DMS 273 treated with DMSO at 0.1 percent for 48 hours (cell line): ENCODE measurements around the gene TSG101.

Experiments
- DNase-seq: peaks from one replicate; lab custom pipeline; 2025; lab: John Stamatoyannopoulos, UW

Gene TSG101

GRCh38 chr11:18493310-18493709 lies 33.4 kb downstream of the TSG101 start:
- DNase-seq, result no peak

- DNase-seq, result no peak
Observed at GRCh38 chr11:18492888-18493287, 33.9 kb downstream of the TSG101 start.

DNA sequence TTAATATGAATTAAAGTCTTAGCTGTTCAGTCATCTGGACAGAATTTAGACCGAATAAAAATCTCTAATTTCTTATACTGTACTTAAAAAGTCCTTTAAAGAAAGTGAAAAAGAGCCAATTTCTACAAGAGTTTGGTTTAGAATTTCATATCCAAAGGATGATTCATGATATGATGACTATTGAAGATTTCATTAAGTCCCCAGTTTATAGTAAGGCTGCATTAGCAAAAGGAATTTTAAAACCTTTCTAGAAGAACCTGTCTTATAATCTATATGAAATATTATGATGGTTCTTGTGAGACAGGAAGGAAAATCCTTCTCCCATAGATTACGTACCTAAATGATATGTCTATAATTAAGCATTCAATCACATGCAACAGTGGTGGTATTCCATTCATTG lies 34.8 kb downstream of the TSG101 start:
- DNase-seq, result no peak

DNA sequence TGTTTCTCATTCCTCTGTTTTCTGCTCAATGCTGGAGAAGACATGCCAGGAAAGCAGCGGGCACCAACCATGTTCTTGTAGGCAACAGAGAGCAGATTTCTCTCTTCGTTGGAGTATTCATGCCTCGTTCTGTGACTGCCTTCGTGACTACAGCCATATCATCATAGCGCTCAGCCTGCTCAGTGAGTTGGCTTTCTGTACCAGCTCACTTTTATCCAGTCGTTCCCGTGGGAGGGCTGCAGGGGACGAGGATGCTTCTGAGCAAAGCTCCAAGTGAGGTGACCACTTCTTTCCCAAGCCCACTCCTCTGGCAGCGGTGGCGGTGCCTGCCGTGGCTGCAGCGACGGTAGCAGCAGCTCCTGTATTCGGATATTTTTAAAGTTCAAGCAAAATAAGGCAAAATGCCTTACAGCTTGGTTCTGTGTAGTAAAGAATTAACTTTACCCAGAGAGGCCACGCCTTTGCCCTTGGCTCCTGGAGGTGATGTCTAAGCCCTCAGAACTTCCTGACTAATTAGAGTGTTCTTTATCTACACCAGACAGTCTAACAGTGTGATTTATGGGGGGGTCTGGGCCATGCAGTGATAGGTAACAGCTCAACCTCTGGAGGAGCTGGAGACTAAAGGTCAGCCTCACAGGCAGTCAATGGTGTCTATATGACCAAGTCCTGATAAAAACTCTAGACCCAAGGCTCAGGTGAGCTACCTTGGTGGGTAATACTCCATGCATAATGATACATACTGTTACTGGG lies 35.8 kb downstream of the TSG101 start:
- DNase-seq, result no peak

DNA sequence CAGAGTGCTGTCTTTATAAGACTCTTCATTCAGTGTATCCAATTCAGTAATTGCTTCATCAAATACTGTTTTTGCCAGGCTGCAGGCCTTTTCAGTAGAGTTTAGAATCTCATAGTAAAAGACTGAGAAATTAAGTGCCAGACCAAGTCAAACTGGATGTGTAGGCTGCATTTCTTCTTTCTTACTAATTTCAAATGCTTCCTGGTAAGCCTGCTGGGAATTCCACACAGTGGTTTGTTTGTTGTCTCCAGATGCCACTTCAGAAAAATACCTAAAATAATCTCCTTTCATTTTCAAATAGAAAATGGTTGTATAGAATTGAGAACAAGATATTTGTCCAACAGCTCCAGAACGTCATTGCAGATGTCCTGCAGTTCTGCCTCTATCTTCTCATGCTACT lies 36.4 kb downstream of the TSG101 start:
- no peak for DNase-seq

GRCh38 chr11:18485913-18486528 lies 40.7 kb downstream of the TSG101 start:
- no peak for DNase-seq

DNA sequence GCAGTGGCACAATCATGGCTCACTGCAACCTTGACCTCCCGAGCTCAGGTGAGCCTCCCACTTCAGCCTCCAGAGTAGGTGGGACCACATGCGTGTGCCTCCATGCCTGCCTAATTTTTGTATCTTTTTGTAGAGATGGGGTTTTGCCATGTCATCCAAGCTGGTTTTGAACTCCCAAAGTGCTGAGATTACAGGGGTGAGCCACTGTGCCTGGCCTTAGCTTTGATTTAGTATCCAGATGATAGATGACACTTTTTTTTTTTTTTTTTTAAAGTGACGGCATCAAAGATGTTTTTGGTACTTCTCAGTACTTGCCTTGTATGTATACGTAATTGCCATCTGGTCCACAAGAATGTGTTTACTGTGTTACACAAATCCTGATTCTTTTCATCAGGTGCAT lies 47.7 kb downstream of the TSG101 start:
- no peak for DNase-seq

DNA sequence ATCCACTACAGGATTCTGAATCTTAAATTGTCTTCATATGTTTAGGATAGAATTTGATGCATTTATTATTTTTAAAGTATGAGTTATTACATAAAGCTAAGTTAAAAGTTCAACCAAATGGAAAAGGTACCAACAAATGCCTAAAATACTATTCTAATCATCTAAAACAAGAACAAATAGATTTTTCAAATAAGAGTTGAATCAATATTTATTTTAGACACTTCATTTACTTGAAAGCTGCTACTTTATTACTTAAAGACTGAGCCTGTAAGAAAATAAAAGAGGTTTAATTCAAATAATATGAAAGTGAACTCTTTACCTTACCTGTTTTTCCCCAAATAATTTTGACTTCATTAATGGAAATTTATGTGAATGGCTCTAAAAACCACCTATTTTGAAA lies 54.2 kb downstream of the TSG101 start:
- no peak for DNase-seq

- DNase-seq, result no peak
Observed at GRCh38 chr11:18471995-18472394, 54.7 kb downstream of the TSG101 start.

DNA sequence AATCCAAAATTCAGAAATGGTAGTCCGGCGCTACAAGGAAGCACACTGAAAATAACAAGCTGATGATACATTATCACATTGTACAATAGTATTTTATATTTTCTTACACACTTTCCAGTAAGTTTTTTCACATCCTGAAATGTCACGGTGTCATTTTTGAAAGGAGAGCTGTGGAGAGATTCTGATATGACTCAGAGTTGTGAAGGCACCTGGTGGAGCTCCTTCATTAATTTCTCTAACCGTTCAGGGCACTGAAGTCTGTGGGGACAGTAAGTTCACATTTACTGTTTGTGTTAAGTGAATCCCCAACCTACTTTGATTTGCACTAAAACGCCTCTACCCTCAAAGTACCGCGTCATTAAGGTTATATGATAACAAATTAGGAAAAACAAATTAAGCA lies 57.8 kb downstream of the TSG101 start:
- DNase-seq, result no peak

GRCh38 chr11:18468059-18468458 lies 58.7 kb downstream of the TSG101 start:
- no peak for DNase-seq

DNA sequence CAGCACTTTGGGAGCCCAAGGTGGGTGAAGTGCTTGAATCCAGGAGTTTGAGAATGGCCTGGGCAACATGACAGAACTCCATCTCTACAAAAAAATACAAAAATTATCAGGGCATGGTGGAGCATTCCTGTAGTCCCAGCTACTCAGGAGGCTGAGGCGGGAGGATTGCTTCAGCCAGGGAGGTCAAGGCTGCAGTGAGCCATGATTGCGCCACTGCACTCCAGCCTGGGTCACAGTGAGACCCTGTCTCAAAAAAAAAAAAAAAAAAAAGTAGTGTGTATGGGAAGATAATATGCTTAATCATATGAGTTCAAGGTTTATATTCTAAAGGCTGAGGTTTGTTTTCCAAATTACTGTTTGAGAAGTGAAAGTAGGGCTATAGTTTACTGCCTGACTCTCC lies 60.3 kb downstream of the TSG101 start:
- no peak for DNase-seq

GRCh38 chr11:18463439-18463838 lies 63.3 kb downstream of the TSG101 start:
- DNase-seq, result no peak

DNA sequence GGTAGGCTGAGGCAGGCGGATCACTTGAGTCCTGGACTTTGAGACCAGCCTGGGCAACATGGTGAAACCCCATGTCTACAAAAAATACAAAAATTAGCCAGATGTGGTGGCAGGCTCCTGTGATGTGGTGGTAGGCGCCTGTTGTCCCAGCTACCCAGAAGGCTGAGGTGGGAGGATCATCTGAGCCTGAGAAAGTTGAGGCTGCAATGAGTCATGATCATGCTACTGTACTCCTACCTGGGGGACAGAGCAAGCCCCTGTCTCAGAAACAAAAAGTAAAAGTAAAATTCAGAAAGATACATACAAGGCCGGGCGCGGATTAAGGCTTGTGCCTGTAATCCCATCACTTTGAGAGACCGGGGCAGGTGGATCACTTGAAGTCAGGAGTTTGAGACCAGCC lies 64.8 kb downstream of the TSG101 start:
- DNase-seq, result no peak

DNA sequence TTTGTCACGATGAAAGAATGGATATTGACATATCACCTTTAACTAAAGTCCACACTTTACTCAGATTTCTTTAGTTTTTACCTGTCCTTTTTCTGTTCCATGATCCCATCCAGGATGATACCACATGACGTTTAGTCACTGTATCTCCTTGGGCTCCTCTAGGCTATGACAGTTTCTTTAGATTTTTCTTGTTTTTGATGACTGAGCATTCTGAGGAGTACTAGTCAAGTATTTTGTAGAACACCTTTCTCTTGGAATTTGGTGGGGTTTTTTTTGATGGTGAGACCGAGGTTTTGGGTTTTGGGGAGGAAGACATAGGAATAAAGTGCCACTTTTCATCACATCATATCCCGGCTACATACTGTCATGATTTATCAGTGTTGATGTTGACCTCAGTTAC lies 67.1 kb downstream of the TSG101 start:
- no peak for DNase-seq

DNA sequence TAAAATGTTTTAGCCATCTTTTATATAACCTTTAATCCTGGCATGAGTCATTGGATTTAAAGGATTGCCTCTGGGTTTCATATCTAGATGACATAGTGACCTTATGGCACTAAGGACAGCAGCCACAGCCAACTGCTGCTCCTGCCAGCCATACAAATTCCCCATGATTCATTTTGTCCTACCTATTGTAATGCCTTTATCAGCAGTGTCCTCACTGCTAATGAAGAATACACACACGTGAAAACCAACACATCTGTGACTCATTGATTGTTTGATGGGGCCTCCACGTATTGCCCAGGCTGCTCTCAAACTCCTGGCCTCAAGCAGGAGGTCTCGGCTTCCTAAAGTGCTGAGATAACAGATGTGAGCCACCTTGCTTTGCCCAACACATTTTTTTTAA lies 69.3 kb downstream of the TSG101 start:
- no peak for DNase-seq

DNA sequence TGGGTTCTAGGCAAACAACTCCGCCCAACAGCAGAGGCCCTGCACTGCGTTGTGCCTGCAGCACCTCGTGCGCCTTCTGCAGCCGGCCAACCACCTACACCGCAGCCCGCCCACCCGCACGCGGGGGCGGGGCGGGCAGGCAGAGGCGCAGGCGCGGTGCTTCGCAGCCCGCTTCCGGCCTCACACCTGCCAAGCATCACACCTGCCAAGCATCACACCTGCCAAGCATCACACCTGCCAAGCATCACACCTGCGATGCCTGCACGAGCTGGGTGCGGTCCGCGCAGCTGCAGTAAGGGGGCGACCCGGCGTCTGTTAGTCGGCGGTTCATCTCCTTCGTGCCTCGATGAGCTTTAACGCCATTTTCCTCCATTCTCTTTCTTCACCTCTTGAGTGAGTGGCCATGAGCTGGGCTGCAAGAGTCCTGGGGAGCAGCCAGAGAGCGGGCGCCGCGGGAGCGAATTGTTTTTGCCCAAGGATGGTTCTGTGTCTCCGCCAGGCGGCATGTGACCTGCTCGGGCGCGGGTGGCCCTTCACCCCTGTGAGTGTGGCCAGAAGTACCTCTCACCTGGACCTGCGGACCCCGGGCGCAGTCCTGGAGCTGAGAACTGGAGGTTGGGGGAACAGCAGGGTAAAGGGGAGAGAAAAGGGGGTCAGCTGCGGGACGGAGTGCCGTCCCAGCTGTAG lies 70.9 kb downstream of the TSG101 start, which contains the start of gene LDHAL6A:
Gene LDHAL6A (plus strand): TSS at position 171 of the 687 bp plus-strand sequence. CDS start 825 bp downstream, outside the sequence.
- no peak for DNase-seq

GRCh38 chr11:18452927-18453326 lies 73.8 kb downstream of the TSG101 start:
- no peak for DNase-seq

DNA sequence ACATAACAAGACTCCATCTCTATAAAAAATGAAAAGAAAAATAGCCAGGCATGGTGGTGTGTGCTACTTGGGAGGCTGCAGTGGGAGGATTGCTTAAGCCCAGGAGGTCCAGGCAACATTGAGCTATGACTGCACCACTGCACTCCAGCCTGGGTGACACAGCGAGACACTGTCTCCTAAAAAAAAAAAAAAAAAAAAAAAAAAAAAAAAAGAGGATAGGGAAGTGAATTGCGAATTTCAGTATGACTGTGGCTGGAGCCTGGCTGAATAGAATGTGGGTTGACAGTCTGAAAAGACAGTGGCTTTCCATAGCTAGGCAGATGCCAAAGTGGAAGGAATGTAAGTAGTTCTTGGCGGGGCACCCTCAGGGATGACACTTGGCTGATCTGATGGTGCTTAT lies 77.5 kb downstream of the TSG101 start:
- DNase-seq, result no peak

GRCh38 chr11:18438691-18439090 lies 88.1 kb downstream of the TSG101 start:
- DNase-seq, result no peak
